ENCODE measurements around the gene FNBP1L.

DNA sequence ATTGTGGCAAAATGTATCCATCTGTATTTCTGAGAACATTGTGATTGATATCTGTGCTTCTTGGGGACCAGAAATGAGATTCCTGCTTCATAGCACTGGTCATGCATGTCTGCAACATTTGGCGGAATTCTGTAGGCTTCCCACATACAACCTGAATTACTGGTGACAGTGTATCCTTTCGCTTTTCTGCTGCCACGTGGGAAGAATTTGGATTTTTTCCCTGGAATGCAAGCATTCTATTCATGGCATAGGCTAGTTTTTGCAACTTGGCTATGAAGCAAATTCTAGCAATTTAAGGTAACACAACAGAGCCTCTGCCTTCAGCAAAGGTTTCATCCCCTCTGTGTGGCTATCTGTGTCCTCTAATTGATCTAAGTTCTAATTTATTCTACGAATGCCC is 147.8 kb downstream of the FNBP1L start:
- TF ChIP-seq, protein P1, sequence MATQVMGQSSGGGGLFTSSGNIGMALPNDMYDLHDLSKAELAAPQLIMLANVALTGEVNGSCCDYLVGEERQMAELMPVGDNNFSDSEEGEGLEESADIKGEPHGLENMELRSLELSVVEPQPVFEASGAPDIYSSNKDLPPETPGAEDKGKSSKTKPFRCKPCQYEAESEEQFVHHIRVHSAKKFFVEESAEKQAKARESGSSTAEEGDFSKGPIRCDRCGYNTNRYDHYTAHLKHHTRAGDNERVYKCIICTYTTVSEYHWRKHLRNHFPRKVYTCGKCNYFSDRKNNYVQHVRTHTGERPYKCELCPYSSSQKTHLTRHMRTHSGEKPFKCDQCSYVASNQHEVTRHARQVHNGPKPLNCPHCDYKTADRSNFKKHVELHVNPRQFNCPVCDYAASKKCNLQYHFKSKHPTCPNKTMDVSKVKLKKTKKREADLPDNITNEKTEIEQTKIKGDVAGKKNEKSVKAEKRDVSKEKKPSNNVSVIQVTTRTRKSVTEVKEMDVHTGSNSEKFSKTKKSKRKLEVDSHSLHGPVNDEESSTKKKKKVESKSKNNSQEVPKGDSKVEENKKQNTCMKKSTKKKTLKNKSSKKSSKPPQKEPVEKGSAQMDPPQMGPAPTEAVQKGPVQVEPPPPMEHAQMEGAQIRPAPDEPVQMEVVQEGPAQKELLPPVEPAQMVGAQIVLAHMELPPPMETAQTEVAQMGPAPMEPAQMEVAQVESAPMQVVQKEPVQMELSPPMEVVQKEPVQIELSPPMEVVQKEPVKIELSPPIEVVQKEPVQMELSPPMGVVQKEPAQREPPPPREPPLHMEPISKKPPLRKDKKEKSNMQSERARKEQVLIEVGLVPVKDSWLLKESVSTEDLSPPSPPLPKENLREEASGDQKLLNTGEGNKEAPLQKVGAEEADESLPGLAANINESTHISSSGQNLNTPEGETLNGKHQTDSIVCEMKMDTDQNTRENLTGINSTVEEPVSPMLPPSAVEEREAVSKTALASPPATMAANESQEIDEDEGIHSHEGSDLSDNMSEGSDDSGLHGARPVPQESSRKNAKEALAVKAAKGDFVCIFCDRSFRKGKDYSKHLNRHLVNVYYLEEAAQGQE (IDR thresholded peaks at IDR 0.05; ENCODE audit: insufficient read depth in 1 of 2, low read depth in 2 of 2, low read length in 2 of 2) = no peak
- TF ChIP-seq TAF1 (IDR thresholded peaks at IDR 0.05; ENCODE audit: borderline replicate concordance, insufficient read depth, low read length) = no peak
- no peak for TF ChIP-seq SIN3A (IDR thresholded peaks at IDR 0.05; ENCODE audit: borderline replicate concordance, insufficient read depth, low read length)
- TF ChIP-seq POLR2AphosphoS5 (IDR thresholded peaks at IDR 0.05; ENCODE audit: low read depth, low read length) = no peak
